ENCODE data around the gene TCF12. TPM values are rescaled to one million over a fixed set of nuclear protein-coding genes. Genes with fewer than 3 reads are reported as not detected.

The TCF12 gene
- total and polyA plus RNA-seq, 2 of the 8 experiments (the other 6 are each of a cell fraction or from before 2014, with no cell fraction given): 85.8 to 101 TPM

- H3K4ac ChIP-seq (replicated peaks; ENCODE audit: insufficient read length, low read depth, low read length): no peak overlapping the region
- H2BK120ac ChIP-seq (replicated peaks; ENCODE audit: low read depth, low read length): no peak overlapping the region
- H4K20me1 ChIP-seq (replicated peaks in 1 of 2; ENCODE audit: control insufficient read depth in 1 of 2, insufficient read depth in 2 of 2, low read length in 2 of 2): peaks cover 4 to 10% of the 10 kb centered on the region in 2 experiments
- 47% methylated on average over 4 of the region's 5 CpGs; no CpG with 5 or more reads in 1 of the 2 experiments for WGBS, 2 experiments (ENCODE audit: extremely low coverage in 1 of 2, insufficient coverage in 1 of 2, insufficient read length in 1 of 2, insufficient replicate concordance in 2 of 2, low coverage in 1 of 2, low lambda C conversion rate in 2 of 2, missing lambda C conversion rate in 1 of 2)
- no peak overlapping the region for H2BK12ac ChIP-seq (ENCODE audit: low read depth, low read length)
- H4K91ac ChIP-seq (replicated peaks; ENCODE audit: insufficient read length, low read length): no peak overlapping the region
- no peak overlapping the region for H3K27ac ChIP-seq (ENCODE audit: low read depth, low read length)
- FAIRE-seq: no peak
- peak overlapping the region in 1 of 2 experiments; percentile 12; a peak in 1 of 4 replicates for H3K4me2 ChIP-seq (ENCODE audit: insufficient read depth in 1 of 2, low read depth in 2 of 2, low read length in 2 of 2)
- H4K8ac ChIP-seq (ENCODE audit: extremely low read depth, insufficient read depth, low read length): no peak overlapping the region
- H3K27me3 ChIP-seq (replicated peaks in 1 of 4; ENCODE audit: control insufficient read depth in 3 of 4, extremely low read depth in 1 of 4, insufficient read depth in 3 of 4, low read length in 3 of 4): no peaks in the 10 kb centered on the region
- no peak overlapping the region for H2AK5ac ChIP-seq (ENCODE audit: low read depth, low read length)
- peaks cover 0 to 20% (median 8%) of the 10 kb centered on the region in 4 experiments for H3K4me1 ChIP-seq (replicated peaks in 1 of 4; ENCODE audit: control insufficient read depth in 3 of 4, insufficient read depth in 4 of 4, low read length in 3 of 4)
- no peak for DNase-seq (ENCODE audit: low read depth in 1 of 2, low spot score in 2 of 2)
- H3K36me3 ChIP-seq (ENCODE audit: control insufficient read depth in 2 of 4, insufficient read depth in 4 of 4, low read length in 3 of 4): no peaks in the 10 kb centered on the region
- TF ChIP-seq KDM5A (IDR thresholded peaks at IDR 0.05; ENCODE audit: low read length): no peak
- no peak for TF ChIP-seq EZH2 (IDR thresholded peaks at IDR 0.05; ENCODE audit: low read depth, low read length, severe bottlenecking)
- no peak for TF ChIP-seq SP2 (IDR thresholded peaks at IDR 0.05; ENCODE audit: low read length)
- no peak for TF ChIP-seq NRF1 (IDR thresholded peaks at IDR 0.05; ENCODE audit: low read depth, low read length)
- TF ChIP-seq ATF2 (IDR thresholded peaks at IDR 0.05; ENCODE audit: low read length): no peak
- no peak for TF ChIP-seq PHF8 (conservative IDR thresholded peaks at IDR 0.05; ENCODE audit: low read depth, low read length)
- ChIA-PET CTCF (ENCODE audit: partially characterized antibody) (interaction anchor here (0.6 kb wide), 1 partner anchor 711 kb away, joined by 3 read pairs; no protein-coding TSS in a partner anchor), POLR2A (ENCODE audit: partially characterized antibody) (no interaction called here)
- no peaks in the 10 kb centered on the region for H3K9me3 ChIP-seq (ENCODE audit: insufficient read depth in 2 of 2, low read depth in 1 of 2, low read length in 1 of 2)
- no peak overlapping the region for H2BK5ac ChIP-seq (ENCODE audit: low read depth, low read length)
- H3K18ac ChIP-seq (ENCODE audit: extremely low read depth, low read length): no peak overlapping the region
- H3K56ac ChIP-seq (replicated peaks; ENCODE audit: insufficient read length, low read depth, low read length): no peak overlapping the region
- no peak overlapping the region for H4K5ac ChIP-seq (ENCODE audit: insufficient read length, low read depth, low read length)
- H3K23ac ChIP-seq (ENCODE audit: insufficient read length): no peak overlapping the region
- no peak overlapping the region for H3K9ac ChIP-seq (replicated peaks in 1 of 4; ENCODE audit: extremely low read depth in 1 of 4, low read depth in 3 of 4, low read length in 3 of 4)
- peaks cover 0 to 99% of the 10 kb centered on the region in 2 experiments; a peak in 3 of 4 replicates for H3K79me2 ChIP-seq (ENCODE audit: control insufficient read depth in 1 of 2, insufficient read depth in 2 of 2, low read length in 2 of 2)
- H3K14ac ChIP-seq (ENCODE audit: insufficient read length): no peak overlapping the region
- H3K79me1 ChIP-seq (ENCODE audit: low read depth, low read length): peaks cover 3% of the 10 kb centered on the region; the same call in 1 of the 2 replicates
- H3K23me2 ChIP-seq (ENCODE audit: low read depth, low read length): no peaks in the 10 kb centered on the region
- no peak overlapping the region for H2BK20ac ChIP-seq (ENCODE audit: low read length)
- no peak overlapping the region for H3K4me3 ChIP-seq (ENCODE audit: extremely low read depth in 1 of 4, insufficient read depth in 2 of 4, low read depth in 3 of 4, low read length in 4 of 4)
- no peak overlapping the region for H2AFZ ChIP-seq (ENCODE audit: low read length)
- no peak overlapping the region for H2BK15ac ChIP-seq (ENCODE audit: low read length)
Measured at GRCh38 chr15:57035664-57036063, 117.2 kb downstream of the TCF12 start.
